HepG2 (cell line): Measurements from ENCODE around the gene CDC14B. TPM values are rescaled to one million over a fixed set of nuclear protein-coding genes. Genes with fewer than 3 reads are reported as not detected.

Source experiments
- BRCA1 ChIP-seq: sonication (generic); formaldehyde crosslinking; IDR thresholded peaks from 2 replicates; pipeline ENCODE4 v1.4.0; 2020; ENCODE audit warnings: missing genetic modification reagents
- HNRNPLL ChIP-seq: fragments of 200-400 bp; formaldehyde crosslinking; IDR thresholded peaks from 2 replicates; pipeline ENCODE4 v1.6.1; 2017; ENCODE audit warnings: mild to moderate bottlenecking, low read depth, low read length; ENCODE audit not compliant: poor library complexity, severe bottlenecking
- IKZF4 ChIP-seq: sonication (generic); formaldehyde crosslinking; IDR thresholded peaks from 2 replicates; pipeline ENCODE4 v1.5.1; 2020; ENCODE audit warnings: borderline replicate concordance, mild to moderate bottlenecking, low read depth, missing genetic modification reagents; ENCODE audit errors: not compliant biosample characterization
- KLF16 ChIP-seq, 2 experiments: sonication (generic) in 1 of 2; formaldehyde crosslinking in 1 of 2; IDR thresholded peaks; 2 replicates each; pipeline versions ENCODE4 v1.6.1 to v1.8.0; 2016 to 2023; ENCODE audit warnings: missing genetic modification reagents in 2 of 2, missing compliant biosample characterization in 1 of 2
- MEIS2 ChIP-seq: sonication (generic); formaldehyde crosslinking; IDR thresholded peaks from 2 replicates; pipeline ENCODE4 v1.9.0; 2021; ENCODE audit warnings: mild to moderate bottlenecking, missing genetic modification reagents
- NCOA5 ChIP-seq: sonication (generic); formaldehyde crosslinking; IDR thresholded peaks from 2 replicates; pipeline ENCODE4 v1.4.0; 2020; ENCODE audit warnings: missing genetic modification reagents
- PAF1 ChIP-seq: IDR thresholded peaks from 2 replicates; pipeline ENCODE4 v1.6.1; 2016; ENCODE audit warnings: missing genetic modification reagents, missing compliant biosample characterization
- PAWR ChIP-seq: sonication (generic); formaldehyde crosslinking; IDR thresholded peaks from 2 replicates; pipeline ENCODE4 v1.4.0; 2020; ENCODE audit warnings: missing genetic modification reagents, mild to moderate bottlenecking, borderline replicate concordance
- RERE ChIP-seq: IDR thresholded peaks from 2 replicates; pipeline ENCODE4 v1.6.1; 2016; ENCODE audit warnings: low read depth, missing genetic modification reagents, missing compliant biosample characterization
- SCMH1 ChIP-seq: sonication (generic); formaldehyde crosslinking; IDR thresholded peaks from 2 replicates; pipeline ENCODE4 v1.9.0; 2021; ENCODE audit warnings: missing genetic modification reagents, mild to moderate bottlenecking, borderline replicate concordance
- TP53 ChIP-seq: sonication (generic); formaldehyde crosslinking; conservative IDR thresholded peaks from 2 replicates; pipeline ENCODE4 v1.4.0; 2020; ENCODE audit warnings: missing genetic modification reagents
- ZMAT3 ChIP-seq: sonication (generic); formaldehyde crosslinking; conservative IDR thresholded peaks from 2 replicates; pipeline ENCODE4 v1.7.0; 2021; ENCODE audit warnings: missing genetic modification reagents
- ZNF138 ChIP-seq: sonication (generic); formaldehyde crosslinking; IDR thresholded peaks from 2 replicates; pipeline ENCODE4 v1.5.0; 2020; ENCODE audit warnings: mild to moderate bottlenecking, low read depth, missing genetic modification reagents
- ZNF230 ChIP-seq: sonication (generic); formaldehyde crosslinking; IDR thresholded peaks from 2 replicates; pipeline ENCODE4 v1.4.0; 2020; ENCODE audit warnings: mild to moderate bottlenecking, missing genetic modification reagents
- ZNF30 ChIP-seq: sonication (generic); formaldehyde crosslinking; IDR thresholded peaks from 2 replicates; pipeline ENCODE4 v1.5.0; 2020; ENCODE audit warnings: mild to moderate bottlenecking, missing genetic modification reagents
- ZNF577 ChIP-seq: sonication (generic); formaldehyde crosslinking; IDR thresholded peaks from 2 replicates; pipeline ENCODE4 v1.4.0; 2020; ENCODE audit warnings: mild to moderate bottlenecking, low read depth, missing genetic modification reagents, borderline replicate concordance
- ZNF619 ChIP-seq: sonication (generic); formaldehyde crosslinking; IDR thresholded peaks from 2 replicates; pipeline ENCODE4 v1.4.0; 2020; ENCODE audit warnings: mild to moderate bottlenecking, missing genetic modification reagents
- ZNF773 ChIP-seq: sonication (generic); formaldehyde crosslinking; IDR thresholded peaks from 2 replicates; pipeline ENCODE4 v1.4.0; 2020; ENCODE audit warnings: missing genetic modification reagents, borderline replicate concordance
- polyA plus RNA-seq, 8 experiments: library from polyadenylated mRNA; depleted of rRNA in 3 of 8; stranded (reverse) in 7 of 8; unstranded in 1 of 8; fragments of >200 nt; fragmentation: Illumina TruSeq in 4 of 8; extraction: Trizol in 4 of 8; gene quantifications; 2 replicates each; pipeline versions ENCODE4 v1.2.1 to v1.2.3, GENCODE V29; 2011 to 2016; ENCODE audit warnings: low read depth in 4 of 8, missing spikeins in 1 of 8, mixed read lengths in 1 of 8; ENCODE audit not compliant: insufficient read depth in 1 of 8
- total RNA-seq, 5 experiments: library from RNA; depleted of rRNA; stranded (reverse); fragments of >200 nt; fragmentation: Illumina TruSeq; extraction: Trizol; gene quantifications; 2 replicates each; pipeline ENCODE4 v1.2.3, GENCODE V29; 2016; ENCODE audit warnings: low read depth in 1 of 5
- TF ChIP-seq, protein P1 (sequence below): IDR thresholded peaks from 2 replicates; pipeline ENCODE4 v1.6.1; 2016; ENCODE audit warnings: low read depth
- TF ChIP-seq, protein P2 (sequence below): sonication (generic); formaldehyde crosslinking; IDR thresholded peaks from 2 replicates; pipeline ENCODE4 v1.8.0; 2022; ENCODE audit warnings: missing genetic modification reagents, mild to moderate bottlenecking, moderate library complexity, borderline replicate concordance

Gene CDC14B
- total and polyA plus RNA-seq, 2 of the 13 experiments (the other 11 are each of a cell fraction or from before 2014, with no cell fraction given): 25.8 to 33.3 TPM

GRCh38 chr9:96491079-96491879 is 128.4 kb downstream of the CDC14B start (continued):
- TF ChIP-seq, protein P1, sequence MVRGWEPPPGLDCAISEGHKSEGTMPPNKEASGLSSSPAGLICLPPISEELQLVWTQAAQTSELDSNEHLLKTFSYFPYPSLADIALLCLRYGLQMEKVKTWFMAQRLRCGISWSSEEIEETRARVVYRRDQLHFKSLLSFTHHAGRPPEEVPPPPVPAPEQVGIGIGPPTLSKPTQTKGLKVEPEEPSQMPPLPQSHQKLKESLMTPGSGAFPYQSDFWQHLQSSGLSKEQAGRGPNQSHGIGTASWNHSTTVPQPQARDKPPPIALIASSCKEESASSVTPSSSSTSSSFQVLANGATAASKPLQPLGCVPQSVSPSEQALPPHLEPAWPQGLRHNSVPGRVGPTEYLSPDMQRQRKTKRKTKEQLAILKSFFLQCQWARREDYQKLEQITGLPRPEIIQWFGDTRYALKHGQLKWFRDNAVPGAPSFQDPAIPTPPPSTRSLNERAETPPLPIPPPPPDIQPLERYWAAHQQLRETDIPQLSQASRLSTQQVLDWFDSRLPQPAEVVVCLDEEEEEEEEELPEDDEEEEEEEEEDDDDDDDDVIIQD (CRISPR knock-in tag): peak; percentile 76; the same call in 1 of the 2 replicates
- TF ChIP-seq ZNF230 (CRISPR knock-in tag) (no peak), NCOA5 (CRISPR knock-in tag) (no peak), ZMAT3 (CRISPR knock-in tag) (peak; percentile 94), HNRNPLL (no peak), ZNF30 (CRISPR knock-in tag) (no peak), ZNF577 (CRISPR knock-in tag) (no peak), BRCA1 (CRISPR knock-in tag) (no peak), ZNF138 (CRISPR knock-in tag) (no peak), PAWR (CRISPR knock-in tag) (no peak), MEIS2 (CRISPR knock-in tag) (peak; percentile 92), ZNF773 (CRISPR knock-in tag) (no peak), ZNF619 (CRISPR knock-in tag) (no peak), IKZF4 (CRISPR knock-in tag) (no peak), SCMH1 (CRISPR knock-in tag) (no peak), RERE (CRISPR knock-in tag) (peak; percentile 70; the same call in 1 of the 2 replicates), KLF16 (CRISPR knock-in tag; IDR thresholded peaks at IDR 0.05) (no peak), TP53 (CRISPR knock-in tag) (peak; percentile 61; the same call in 1 of the 2 replicates), PAF1 (CRISPR knock-in tag) (0 out of 2 replicates have a peak, but pooled peaks have one; percentile 66)
- TF ChIP-seq, protein P2, sequence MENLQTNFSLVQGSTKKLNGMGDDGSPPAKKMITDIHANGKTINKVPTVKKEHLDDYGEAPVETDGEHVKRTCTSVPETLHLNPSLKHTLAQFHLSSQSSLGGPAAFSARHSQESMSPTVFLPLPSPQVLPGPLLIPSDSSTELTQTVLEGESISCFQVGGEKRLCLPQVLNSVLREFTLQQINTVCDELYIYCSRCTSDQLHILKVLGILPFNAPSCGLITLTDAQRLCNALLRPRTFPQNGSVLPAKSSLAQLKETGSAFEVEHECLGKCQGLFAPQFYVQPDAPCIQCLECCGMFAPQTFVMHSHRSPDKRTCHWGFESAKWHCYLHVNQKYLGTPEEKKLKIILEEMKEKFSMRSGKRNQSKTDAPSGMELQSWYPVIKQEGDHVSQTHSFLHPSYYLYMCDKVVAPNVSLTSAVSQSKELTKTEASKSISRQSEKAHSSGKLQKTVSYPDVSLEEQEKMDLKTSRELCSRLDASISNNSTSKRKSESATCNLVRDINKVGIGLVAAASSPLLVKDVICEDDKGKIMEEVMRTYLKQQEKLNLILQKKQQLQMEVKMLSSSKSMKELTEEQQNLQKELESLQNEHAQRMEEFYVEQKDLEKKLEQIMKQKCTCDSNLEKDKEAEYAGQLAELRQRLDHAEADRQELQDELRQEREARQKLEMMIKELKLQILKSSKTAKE (CRISPR knock-in tag): peak; percentile 72; the same call in 1 of the 2 replicates
